ENCODE data around the gene VSX2.
"Not testable (repeated sequence)": the region's sequence is repeated elsewhere in the genome, so short reads cannot be mapped to it uniquely, and the experiment has no call there.

The VSX2 gene

DNA sequence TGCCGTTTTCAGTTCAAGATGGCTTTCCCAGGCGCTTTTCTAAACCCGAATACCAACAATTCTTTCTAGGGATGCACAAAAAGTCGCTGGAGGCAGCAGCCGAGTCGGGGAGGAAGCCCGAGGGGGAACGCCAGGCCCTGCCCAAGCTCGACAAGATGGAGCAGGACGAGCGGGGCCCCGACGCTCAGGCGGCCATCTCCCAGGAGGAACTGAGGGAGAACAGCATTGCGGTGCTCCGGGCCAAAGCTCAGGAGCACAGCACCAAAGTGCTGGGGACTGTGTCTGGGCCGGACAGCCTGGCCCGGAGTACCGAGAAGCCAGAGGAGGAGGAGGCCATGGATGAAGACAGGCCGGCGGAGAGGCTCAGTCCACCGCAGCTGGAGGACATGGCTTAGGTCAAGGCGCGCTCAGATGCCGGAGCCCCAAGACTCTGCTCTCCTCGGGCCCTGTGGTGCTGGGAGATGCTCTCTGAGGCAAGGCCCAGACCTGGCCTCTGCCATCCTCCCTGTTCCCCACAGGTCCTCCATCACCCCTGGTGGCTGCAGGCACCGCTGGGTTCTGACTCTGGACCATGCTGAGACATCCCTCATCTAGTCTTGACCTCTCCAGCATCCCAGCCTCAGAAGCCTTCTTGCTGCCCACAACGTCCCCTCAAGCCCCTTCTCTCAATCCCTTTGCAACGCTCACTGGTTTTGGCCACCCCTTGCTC, 21.4 kb downstream of the VSX2 start:
- DNase-seq, result no peak

DNA sequence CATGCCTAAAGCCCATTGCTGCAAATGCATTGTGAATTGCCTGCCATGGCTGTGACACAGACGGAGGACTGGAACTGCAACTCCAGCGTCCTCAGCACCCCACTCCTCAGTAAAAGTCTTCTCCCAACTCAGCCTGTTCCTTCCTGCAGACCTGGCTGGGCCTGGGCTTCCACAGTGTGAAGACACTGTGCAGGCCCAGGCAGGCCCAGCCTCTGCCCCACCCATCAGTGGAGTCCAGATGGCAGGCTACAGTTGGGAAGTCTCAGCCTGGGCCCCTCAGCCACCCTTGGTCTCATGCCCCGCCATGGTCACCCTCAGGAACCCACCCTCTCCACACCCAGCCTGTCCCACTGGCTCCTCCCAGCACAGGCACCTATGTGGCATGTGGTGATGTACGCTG, 22.0 kb downstream of the VSX2 start:
- DNase-seq, result no peak

DNA sequence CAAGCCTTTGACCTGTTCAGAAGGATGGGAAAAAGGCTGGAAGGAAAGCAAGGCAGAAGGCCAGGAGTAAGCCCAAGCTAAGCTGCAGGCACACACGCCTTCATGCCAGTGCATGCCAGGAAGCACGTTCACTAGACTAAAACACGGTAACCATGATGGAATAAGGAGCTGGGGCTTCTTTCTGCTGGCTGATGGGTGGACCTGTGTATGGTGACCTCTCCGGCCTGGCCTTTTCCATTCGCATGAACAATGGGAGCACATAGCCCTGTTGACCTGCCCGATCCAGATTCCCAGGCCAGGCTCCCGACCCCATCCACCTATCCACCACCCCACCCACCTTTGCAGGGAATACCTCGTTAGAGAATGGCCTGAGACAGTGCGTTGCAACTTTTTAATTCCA, 22.8 kb downstream of the VSX2 start:
- DNase-seq, result no peak

DNA sequence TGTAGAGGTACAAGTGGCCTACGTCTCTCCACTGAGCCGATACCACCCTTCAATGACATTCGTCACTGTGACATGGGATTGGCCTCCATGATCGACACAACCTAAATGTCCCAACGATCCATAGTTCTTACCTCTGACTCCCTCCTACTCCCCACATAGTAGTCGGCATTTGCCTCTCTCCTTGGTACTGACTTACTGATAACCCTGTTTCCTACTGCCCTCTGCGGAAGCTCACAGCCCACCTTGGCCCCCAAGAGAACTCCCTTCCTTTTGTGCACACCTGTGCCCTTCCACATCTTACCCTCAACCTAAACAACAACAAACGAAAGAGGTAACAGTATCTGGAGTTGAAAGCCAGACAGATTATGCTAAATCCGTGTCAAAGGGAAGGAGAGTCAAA, 23.9 kb downstream of the VSX2 start:
- no peak for DNase-seq

DNA sequence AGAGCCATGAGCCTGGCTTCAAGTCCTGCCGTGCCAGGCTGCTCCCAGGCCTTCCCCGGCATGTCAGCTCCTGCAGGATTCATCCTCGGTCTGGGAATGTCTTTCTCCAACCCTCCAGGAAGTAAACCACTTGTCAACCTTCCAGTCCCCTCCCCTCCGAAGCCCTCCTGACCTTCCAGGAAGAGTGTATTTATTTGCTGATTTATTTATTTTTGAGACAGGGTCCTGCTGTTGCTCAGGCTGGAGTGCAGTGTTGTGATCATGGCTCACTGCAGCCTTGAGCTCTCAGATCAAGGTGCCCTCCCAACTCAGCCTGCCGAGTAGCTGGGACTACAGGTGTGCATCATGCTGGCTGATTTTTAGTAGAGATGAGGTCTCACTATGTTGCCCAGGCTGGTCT, 24.7 kb downstream of the VSX2 start:
- no peak for DNase-seq

DNA sequence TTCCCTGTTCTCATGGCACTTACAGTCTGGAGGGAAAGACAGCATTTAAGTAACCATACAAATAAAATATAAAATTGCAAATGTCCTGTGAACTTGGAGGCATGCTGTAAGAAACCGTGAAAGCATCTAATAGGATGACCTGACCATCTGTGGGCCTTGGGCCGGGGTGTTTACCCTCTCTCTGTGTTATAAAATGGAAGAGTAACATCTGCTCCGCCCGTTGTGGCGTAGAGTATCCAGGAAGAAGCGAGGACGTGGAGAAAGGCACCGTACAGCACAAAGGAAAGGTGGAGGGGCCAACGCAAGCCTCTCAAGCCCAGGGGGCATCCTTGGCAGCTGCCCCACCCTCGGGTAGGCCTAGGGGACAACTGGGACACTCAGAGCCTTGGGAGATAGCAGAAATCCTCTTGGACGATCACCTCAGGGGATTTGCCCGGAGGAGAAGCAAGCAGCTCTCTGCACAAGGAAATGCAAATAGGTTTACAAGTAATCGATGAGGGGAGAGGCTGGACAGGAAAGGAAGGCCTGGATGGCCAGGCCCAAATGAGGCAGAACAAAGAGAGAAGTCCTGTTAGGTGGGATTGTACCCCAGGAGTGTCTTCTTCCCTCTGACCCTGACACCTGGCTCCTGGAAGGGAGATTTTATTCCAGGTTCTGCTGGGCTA, 26.2 kb downstream of the VSX2 start:
- no peak for DNase-seq

DNA sequence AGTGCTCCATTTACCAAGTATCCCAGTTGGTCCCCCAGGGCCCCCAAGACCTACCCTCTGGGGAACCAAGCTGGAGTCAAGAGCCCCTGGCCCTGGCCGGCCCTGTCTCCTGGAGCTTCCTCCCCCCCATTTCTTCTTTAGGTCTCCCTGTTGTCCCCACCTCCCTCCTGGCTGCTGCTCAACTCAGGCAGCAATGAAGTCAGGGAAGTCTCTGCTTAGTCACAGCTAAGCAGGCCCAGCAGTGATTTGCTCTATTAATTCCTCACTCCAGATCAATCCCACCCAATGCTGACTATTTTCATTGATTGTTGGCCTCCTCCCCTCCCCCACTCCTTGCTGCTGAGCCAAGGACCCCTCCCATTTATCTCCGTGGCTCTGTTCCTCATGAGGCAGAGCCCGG, 28.3 kb downstream of the VSX2 start:
- DNase-seq, result no peak

DNA sequence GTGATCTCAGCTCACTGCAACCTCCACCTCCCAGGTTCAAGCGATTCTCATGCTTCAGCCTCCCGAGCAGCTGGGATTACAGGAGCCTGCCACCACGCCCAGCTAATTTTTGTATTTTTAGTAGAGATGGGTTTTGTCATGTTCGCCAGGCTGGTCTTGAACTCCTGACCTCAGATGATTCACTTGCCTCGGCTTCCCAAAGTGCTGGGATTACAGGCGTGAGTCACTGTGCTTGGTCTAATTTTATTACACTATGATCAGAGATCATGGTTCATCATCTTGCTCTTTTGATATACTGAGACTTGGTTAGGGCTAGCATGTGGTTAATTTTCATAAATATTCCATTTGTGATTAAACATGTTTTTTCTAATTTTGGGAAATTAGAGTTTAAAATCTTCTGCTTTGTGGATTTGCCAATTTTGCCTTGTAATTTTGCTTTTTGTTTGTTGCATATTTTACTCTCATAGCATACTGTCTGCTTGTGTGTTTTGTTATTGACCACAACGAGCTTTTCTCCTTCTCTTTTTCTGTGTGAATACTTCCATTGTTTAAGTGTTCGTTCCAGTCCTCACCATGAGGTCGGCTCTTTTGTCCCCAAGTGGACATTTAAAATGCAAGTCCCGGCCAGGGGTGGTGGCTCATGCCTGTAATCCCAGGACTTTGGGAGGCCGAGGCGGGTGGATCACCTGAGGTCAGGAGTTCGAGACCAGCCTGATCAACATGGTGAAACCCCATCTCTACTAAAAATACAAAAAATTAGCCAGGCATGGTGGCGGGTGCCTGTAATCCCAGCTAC, 31.3 kb downstream of the VSX2 start:
- DNase-seq, result not testable (repeated sequence)

DNA sequence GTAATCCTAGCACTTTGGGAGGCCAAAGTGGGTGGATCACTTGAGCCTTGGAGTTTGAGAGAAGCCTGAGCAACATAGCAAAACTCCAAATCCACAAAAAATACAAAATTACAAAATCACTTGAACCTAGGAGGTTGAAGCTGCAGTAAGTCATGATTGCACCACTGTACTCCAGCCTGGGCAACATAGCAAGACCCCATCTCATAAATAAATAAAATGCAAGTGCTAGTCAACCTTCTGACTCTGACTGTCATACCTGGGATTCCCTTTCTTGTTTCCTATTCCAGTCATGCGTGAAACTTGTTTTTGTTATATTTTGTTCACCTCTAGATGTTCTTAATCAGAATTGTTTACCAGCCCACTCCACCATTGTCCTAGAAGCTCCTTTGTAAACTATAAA, 32.1 kb downstream of the VSX2 start:
- no peak for DNase-seq

DNA sequence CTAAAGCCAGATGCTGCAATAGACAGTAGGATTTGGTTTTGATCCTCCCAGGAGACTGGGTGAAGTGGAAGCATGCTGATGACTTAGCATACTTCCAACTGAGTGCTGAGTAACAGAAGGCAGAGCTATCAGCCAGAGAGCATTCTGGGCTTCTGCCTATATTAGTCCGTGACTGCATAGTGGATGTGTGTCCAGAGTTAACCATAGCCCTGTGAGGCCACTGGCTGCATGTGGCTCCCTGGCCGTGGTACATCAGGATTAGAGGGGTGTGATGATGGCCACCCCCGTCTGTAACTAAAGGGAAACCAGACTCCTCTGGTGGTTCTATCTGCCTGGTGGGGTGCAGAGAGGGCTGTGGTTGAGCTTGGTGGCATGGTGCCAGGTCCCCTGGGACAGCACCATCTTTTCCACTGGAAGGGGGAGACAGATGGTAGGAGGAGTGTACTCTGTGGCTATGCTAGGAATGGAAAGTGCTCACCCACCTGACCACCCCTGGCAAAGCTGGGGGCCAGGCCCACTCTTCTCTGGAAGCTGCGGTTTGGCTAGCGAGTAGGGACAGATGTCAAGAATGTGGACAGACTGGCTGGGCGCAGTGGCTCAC, 36.1 kb downstream of the VSX2 start:
- DNase-seq, result no peak

DNA sequence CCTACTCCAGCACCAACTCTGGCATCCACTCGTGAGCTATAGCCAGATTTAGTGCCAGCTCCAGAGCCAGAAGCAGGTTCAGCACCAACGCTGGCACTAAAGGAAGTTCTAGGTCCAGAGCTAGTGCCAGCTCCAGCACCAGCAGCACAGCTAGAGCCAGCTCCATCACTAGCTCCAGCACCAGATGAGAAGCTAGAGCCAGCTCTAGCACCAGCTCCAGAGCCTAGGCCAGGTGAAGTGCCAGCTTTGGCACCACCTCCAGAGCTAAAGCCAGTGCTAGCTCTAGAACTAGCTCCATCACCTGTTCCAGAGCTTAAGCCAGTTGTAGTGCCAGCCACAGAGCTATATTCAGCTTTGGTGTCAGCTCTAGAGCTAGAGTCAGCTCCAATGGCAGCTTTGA, 38.8 kb downstream of the VSX2 start:
- no peak for DNase-seq

DNA sequence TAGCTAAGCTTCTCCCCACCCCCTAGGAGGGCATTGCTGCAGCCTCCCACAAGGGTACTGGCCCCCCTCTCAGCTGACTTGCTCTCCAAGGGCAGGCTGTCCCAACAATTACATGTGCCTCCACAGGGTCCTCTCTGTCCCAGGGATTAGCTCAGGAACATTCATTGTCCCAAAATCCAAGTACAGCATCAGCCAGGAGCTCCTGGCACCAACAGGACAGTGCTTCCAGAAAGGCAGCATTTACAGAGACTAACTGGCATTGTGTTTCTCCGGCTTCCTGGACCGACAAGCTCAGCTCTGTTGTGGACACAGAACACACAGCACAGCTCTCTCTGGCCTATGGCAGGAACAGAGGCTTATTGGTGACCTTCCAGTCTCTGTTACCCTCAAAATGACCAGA, 41.8 kb downstream of the VSX2 start:
- no peak for DNase-seq

DNA sequence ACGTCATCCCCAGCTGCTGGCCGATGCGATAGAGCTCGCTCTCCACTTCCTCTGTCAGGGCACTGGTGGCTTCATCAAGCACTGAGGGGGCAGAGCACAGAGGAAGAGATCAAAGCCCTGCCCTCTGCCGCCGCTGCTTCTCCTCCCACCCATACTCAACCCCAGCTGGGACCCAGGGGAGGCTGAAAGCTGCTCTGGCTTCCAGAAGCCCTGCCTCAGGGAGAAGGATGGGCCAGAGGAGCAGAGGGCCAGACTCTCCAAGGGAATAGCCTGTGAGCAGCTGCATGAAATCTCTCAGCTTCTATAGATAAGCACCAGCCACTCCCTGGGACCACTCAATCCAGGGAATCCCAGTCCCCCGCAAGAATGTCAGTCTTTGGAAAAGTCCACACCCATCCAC, 47.5 kb downstream of the VSX2 start:
- no peak for DNase-seq

DNA sequence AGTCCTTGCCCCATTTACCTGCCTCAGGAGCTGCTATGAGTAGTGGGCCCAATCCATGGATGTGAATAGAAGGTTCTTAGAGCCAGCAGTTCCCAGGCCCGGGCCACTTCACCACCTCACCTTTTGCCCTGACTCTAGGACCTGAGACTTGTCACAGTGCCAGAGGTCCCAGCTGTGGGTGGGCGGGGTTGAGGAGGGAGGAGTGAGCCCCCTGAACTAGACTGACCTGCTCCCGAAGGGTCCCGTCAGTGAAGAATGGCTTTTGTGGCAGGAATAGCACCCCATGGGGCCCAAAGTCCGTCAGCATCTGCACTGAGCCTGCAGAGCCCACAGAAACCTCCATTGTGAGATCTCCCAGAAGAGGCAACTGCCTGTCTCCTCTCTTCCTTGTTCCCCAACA, 50.6 kb downstream of the VSX2 start:
- no peak for DNase-seq

DNA sequence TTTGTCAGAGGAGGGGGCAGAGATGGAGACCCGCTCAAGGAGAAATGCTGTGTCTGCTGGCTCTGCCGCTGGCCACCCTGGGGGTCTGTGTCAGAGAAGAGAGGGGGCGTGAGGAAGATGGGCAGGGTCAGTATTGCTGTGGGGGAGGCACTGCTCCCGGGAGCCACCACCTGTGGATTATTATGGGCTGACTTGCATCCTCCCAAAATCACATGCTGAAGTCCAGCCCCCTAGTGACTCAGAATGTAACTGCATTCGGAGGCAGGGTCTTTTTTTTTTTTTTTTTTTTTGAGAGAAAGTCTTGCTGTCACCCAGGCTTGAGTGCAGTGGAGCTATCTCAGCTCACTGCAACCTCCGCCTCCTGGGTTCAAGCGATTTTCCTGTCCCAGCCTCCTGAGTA, 51.2 kb downstream of the VSX2 start:
- peak; percentile 3 to 19 for DNase-seq

DNA sequence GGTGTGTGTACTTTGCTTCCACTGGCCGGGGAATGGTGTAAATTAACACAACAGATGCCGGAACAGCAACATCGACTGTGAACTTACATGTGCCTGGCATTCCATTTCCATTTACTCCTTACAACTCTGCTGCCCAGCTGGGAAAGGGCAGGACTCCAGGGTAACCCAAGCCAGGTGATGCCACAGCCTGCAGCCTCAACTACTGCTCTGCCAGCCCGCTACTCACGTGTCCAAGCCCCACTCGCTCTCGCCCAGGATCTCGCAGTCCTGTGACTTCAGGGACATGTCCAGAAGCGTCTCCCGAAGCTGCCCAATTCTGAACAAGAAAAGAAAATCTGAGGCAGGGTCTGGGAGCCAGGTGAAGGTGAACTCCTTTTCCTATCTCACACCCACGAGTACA, 52.8 kb downstream of the VSX2 start:
- no peak for DNase-seq

DNA sequence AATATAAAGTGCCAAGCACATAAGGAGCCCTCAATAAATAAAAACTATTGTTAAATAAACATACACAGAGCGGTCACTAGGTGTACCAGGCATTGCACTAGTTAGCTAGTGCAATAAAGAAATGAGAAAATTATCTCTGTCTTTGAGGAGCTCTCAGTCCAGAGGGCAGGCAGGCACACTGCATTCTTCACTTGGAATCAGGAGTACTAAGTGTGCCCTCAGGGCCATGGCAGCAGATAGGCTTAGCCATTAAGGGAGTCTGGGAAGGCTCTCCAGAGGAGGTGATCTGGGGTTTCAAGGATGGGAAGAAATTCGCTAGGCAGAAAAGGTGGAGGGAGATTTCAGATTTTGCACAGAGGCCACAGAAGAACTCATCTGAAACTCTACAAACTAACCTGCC, 54.4 kb downstream of the VSX2 start:
- DNase-seq, result no peak

DNA sequence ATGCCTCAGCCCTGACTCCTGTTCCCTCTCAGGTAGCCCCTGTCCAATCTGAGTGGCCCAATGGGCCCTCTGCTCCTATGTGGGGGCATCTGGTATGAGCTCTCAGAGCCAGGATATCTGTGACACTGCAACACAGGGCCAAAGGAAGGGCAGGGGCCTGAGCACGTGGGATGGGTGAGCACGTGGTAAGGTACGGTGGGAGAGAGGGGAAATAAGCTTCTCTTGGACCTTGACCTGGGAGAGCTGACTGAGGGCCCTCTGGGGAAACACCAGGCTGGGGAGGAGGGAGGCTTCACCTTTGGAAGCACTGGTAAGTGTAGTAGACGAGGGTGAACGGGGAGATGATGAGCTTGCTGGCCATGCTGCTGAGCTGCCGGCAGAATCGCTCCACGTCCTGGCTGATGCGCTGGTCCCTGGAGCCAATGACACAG, 56.8 kb downstream of the VSX2 start:
- DNase-seq, result no peak

DNA sequence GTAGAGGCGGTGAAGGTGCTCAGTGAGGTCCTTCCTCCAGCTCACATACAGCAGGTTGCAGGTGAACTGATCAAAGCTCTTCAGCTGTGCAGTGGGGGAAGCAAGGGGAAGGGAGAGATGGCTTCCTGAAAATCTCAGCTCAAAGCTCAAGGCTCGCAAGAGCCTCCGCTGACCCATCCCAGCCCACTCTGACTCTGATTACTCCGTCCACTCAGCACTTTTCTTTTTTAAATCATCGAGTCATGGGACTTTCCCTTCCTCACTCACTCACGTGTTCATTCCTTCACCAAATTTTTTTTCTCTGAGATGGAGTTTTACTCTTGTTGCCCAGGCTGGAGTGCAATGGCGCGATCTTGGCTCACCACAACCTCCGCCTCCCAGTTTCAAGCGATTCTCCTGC, 58.7 kb downstream of the VSX2 start:
- DNase-seq, result no peak

DNA sequence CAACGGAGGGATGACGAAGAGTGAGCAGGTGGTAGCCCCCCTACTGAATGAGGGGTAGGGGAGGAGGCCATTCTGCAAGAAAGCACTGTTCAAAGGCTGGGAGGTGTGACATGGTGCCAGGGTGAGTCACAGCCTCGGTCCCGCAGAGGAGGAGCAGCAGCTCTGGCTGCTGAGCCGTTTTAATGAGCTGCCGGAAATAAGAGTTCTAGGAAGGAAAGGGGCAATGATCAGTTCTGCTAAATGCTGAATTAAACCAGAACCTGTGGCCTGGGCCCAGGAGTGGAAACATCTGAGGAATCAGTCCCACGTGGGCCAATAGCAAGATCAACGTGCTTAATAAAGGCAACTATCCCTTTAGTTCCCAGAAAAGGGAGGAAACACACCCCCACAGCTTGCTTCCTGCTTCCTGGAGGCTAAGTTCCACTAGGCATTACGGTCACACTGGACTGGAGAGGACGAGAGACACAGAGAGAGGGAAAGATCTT, 59.9 kb downstream of the VSX2 start:
- no peak for DNase-seq

DNA sequence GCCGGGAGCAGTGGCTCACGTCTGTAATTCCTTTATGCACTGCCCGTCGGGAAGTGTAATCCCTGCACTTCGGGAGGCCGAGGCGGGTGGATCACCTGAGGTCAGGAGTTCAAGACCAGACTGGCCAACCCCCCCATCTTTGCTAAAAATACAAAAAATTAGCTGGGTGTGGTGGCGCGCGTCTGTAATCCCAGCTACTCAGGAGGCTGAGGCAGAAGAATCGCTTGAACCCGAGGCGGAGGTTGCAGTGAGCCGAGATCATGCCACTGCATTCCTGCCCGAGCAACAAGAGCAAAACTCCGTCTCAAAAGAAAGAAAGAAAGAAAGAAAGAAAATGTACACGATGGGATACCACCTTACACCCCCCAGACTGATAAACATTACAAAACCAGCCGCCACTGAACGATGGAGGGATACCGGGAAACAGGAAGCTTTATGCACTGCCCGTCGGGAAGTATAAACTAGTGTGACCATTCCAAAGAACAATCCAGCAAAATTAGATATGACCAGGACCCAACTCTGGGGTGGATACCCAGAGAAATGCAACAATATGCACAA, 62.4 kb downstream of the VSX2 start:
- DNase-seq, result no peak

DNA sequence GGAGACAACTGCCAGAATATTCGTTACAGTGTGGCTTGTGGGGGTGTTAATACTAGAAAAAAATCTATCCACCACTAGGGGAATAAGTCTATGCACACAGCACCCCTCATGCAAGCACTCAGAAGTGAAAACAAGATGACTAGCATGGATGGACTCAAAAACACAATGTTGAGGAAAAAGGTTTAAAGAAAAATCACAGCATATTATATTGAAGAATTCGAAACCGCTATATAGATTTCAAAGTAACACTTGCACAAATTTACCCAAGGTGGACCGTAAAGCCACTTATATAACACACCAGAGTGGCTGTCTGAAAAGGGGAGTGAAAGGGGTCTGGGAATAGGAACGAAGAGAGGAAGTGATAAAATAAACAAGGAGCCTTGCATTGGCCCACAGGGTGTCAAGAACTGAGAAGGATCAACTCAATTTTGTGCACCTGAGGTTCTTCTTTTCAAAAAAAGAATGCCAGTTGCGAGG, 62.9 kb downstream of the VSX2 start:
- DNase-seq, result peak; percentile 29 to 34

All from NCI-H2081 (cell line).